Breast epithelium (tissue), 3 donors: ENCODE results near the gene ANP32A.

Experiments
- CTCF ChIP-seq, 3 donors: fragments of 450-650 bp; IDR thresholded peaks; one replicate each; pipeline ENCODE4 v1.5.1; 2016 to 2017; ENCODE audit warnings: antibody characterized with exemption in 3 of 3, mild to moderate bottlenecking in 3 of 3, moderate library complexity in 3 of 3
- POLR2A ChIP-seq: fragments of 450-650 bp; IDR thresholded peaks from one replicate; pipeline ENCODE4 v1.6.1; 2016; ENCODE audit warnings: antibody characterized with exemption, mild to moderate bottlenecking, moderate library complexity

GRCh38 chr15:68814596-68814995, 6.1 kb downstream of the ANP32A start:
- TF ChIP-seq CTCF (IDR thresholded peaks at IDR 0.05): no peak
- TF ChIP-seq POLR2A: no peak
